IPS-18c (cell line): Measurements from ENCODE around the gene GBP3.
"Not testable (repeated sequence)": the region's sequence is repeated elsewhere in the genome, so short reads cannot be mapped to it uniquely, and the experiment has no call there.

ENCODE experiments used
- H3K4me3 ChIP-seq: 2 replicates; pipeline ENCODE4 v1.7.0; 2013; ENCODE audit warnings: low read depth, mild to moderate bottlenecking, low read length, moderate library complexity; ENCODE audit not compliant: insufficient read depth
- H3K9me3 ChIP-seq: one replicate; pipeline ENCODE4 v1.6.1; 2013; ENCODE audit warnings: mild to moderate bottlenecking, low read length, moderate library complexity; ENCODE audit not compliant: control insufficient read depth, insufficient read depth

The GBP3 gene

GRCh38 chr1:89022167-89022959, at the start of gene GBP3:
Gene GBP3 (minus strand): TSS chr1:89022866. CDS start chr1:89020721, 2,145 bp downstream.
- Histone ChIP-seq H3K9me3 (no peaks in the 10 kb centered on the region), H3K4me3 (no peak within 1 kb of the TSS)

GRCh38 chr1:89070509-89070908, 47.8 kb upstream of the GBP3 start:
- Histone ChIP-seq H3K9me3 (no peaks in the 10 kb centered on the region), H3K4me3 (no peak overlapping the region)

GRCh38 chr1:89069951-89070350, 47.3 kb upstream of the GBP3 start:
- Histone ChIP-seq H3K4me3 (no peak overlapping the region), H3K9me3 (no peaks in the 10 kb centered on the region)

GRCh38 chr1:89068291-89068690, 45.6 kb upstream of the GBP3 start:
- H3K9me3 ChIP-seq = no peaks in the 10 kb centered on the region
- no peak overlapping the region for H3K4me3 ChIP-seq

DNA sequence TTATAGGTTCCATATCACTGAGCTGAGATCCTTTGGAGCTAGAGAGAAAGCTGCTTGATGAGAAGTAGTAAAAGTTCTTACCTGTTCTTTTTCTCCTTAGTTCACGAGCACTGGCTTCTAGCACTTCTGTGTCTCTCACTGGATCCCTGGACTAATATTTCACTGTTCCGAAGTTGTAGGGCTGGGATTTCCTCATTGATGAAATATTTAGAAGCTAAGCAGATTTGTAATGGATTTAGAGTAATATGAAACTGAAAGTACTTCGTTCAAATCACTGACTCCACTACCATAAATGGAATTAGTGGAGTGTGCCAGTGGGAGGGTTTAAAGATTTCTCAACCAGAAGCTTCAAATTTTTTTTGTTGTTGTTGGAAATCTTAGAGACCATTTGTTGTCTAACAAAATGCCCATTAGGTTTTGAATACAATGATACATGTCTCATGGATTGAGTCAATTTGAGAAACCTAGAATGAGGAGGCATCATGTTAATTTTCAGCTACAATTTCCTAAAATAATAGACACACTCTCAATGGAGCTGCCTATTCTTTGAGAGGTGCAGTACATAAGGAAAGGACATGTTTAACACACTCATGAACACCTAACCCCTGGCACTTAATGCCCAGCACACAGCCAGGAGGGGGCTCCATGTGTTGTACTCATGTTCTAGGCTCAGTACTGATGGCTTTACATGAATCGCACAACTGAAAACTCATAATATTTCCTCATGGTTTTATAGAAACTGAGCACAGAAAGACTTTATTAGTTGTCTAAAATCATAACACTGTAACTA, 42.6 kb upstream of the GBP3 start, which contains the start of gene GBP1:
Gene GBP1, minus strand, starts transcription at position 130 of the 790 bp plus-strand sequence. CDS start 1,974 bp downstream, outside the sequence.
- Histone ChIP-seq H3K9me3 (no peaks in the 10 kb centered on the region), H3K4me3 (no peak within 1 kb of the TSS)

GRCh38 chr1:89064632-89065031, 42.0 kb upstream of the GBP3 start:
- H3K9me3 ChIP-seq = no peaks in the 10 kb centered on the region
- H3K4me3 ChIP-seq = no peak overlapping the region

DNA sequence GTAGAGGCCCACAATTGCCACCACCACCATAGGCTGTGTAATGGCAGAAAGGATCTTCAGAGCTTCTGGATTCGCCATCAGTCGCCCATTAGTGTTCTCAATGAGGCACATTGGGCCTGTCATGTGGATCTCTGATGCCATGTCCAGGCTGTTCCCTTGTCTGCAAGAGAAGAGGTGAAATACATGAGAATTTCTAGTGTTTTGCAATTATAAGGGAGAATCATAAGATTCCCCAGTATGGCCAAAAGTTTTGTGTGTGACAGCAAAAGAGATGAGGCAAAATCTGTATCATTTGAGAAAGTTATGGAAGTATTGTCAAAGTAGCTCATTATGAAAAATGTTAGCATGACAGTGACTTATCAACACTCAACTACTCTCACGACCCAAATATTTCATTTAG, 40.4 kb upstream of the GBP3 start:
- H3K9me3 ChIP-seq = no peaks in the 10 kb centered on the region
- H3K4me3 ChIP-seq = no peak overlapping the region

- H3K9me3 ChIP-seq = no peaks in the 10 kb centered on the region
- no peak overlapping the region for H3K4me3 ChIP-seq
These were observed 37.4 kb upstream of the GBP3 start for GRCh38 chr1:89060091-89060490.

- Histone ChIP-seq H3K4me3 (no peak overlapping the region), H3K9me3 (no peaks in the 10 kb centered on the region)
These were observed 29.3 kb upstream of the GBP3 start for GRCh38 chr1:89051955-89052312.

DNA sequence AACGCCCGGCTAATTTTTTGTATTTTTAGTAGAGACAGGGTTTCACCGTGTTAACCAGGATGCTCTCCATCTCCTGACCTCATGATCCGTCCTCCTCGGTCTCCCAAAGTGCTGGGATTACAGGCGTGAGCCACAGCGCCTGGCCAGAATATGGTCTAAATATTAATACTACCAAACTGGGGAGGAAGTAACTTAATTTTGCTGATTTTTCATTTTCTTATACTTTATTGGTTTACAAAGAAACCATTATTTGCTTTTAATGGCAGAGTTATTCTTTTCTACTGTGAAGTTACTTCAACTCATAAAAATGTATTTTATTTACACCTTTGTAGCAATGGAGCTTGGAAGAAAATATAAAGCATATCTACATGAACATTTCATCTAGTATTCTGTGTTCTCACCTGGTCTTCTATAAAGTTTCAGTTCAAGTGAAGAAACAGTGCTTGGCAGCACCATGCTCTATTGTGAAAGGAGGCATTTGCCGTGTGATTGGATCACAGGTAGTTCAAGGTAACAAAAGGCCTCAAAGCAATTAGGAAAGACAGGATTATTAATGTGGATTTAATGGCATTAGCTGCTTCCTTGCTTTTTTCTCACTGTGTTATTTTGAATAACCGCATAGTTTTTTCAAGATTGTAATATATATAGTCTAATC, 28.8 kb upstream of the GBP3 start:
- H3K9me3 ChIP-seq = no peaks in the 10 kb centered on the region
- no peak overlapping the region for H3K4me3 ChIP-seq

- no peak overlapping the region for H3K4me3 ChIP-seq
- no peaks in the 10 kb centered on the region for H3K9me3 ChIP-seq
These were observed 28.0 kb upstream of the GBP3 start for GRCh38 chr1:89050649-89051033.

GRCh38 chr1:89049901-89050648, 27.4 kb upstream of the GBP3 start:
- not testable (repeated sequence) for H3K9me3 ChIP-seq, H3K4me3 ChIP-seq

DNA sequence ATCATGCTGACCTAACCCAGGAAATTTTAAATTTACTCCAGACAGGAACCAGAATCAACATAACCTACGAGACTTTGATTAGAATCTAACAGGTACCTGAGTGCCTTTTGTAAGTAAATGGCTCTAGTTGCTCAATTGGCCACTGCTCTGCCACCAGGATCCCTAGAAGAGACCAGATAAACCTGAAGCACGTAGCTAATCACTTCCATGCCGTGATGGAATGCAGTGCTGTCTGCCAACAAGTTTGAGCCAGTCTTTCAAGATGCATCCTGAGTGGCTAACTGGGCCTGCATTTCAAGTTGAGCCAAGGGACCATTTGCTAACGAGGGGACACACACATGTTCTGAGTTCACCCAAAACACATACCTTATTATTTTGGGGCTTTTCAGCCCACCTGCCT, 26.5 kb upstream of the GBP3 start:
- H3K4me3 ChIP-seq, H3K9me3 ChIP-seq: not testable (repeated sequence)

DNA sequence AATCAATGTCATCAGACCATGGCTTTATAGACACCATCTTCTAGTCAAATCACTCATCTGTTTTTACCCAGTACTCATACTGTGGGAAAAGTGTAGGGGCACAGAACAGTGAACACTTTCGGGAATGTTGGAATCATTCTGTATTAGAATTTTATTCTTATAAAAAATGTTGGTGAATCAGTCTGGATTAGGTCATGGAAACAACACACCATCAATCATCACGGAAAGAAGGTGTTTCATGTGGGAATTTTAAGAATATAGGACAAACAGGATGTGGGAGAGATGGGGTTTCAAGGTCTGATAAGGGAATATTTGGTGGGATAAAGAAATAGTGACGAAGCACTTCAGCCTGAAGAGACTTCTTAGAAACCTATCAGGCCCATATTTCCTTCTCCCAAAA, 25.1 kb upstream of the GBP3 start:
- no peak overlapping the region for H3K4me3 ChIP-seq
- H3K9me3 ChIP-seq = peaks cover 3% of the 10 kb centered on the region

DNA sequence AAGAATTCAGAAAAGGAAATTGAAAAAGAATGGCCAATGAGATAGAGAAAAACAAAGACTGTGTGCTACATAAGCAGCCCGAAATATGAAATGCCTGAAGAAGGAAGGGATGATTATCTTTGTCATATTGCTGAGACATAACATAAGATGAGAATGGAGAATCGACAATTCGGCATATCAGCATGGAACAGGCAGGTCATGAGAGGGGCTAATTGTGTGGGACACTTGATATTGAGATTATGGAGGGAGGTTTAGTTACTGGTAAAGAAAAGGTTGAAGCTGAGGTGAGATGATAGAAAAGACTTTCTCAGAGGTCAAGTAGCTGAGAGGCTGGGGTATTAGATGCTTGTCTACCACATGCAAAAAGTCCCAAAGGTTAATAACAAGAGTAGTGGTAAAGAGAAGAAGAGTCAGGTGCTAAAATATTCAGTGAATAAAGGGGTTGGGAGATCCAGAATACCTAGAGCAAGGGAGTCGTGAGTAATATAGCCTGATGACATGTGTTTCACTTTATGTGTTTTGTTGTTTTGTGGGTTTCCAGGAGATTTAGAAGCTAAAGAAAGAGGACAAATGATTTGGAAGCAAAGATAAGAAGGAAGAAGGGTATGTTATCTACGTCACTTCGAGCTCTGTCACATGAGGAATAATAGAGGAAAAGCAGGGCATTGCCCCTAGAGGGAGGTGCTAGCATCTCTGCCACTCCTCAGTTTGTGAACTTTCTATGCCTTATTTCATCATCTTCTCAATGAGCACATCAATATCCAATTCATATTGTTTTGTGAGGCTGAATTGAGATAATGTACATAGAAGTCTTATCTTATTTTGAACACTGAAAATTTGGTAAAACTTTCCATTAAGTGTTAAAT, 23.9 kb upstream of the GBP3 start:
- H3K4me3 ChIP-seq, H3K9me3 ChIP-seq: not testable (repeated sequence)

DNA sequence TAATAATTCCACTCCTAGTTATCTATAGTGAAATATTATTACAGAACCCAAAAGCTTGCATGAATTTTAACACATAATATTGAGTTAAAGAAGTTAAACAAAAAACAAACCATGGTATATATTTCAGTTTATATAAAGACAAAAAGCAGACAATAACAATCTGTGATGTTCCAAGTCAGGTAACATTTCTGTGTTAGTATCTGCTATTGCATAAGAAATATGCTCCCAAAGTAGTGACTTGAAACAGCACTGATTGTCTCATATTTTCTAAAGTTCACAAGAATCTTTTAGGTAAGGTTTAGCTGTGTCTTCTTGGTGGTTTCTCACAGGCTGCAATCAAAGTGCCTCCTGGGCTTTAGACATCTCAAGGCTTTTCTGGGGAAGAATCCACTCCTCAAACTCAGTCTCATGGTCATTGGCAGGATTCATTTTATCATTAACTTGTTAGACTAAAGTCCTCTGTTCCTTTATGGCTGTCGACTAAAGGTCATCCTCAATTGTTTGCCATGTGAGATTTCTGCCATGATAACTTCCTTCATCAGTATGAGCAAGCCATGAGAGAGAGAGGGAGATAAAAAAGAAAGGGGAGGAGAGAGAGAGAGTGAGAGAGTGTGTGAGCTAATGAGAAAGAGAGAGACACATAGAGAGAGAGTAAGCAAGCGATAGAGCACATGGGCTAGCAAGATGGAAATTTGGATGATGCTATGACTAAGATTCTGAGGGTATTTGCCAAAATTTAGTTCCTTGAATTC, 22.5 kb upstream of the GBP3 start:
- no peak overlapping the region for H3K4me3 ChIP-seq
- peaks cover 3% of the 10 kb centered on the region for H3K9me3 ChIP-seq
